CD4-positive, alpha-beta T cell treated with Interleukin-6 at 100 ng/mL for 8 hours (primary cell): ENCODE measurements around the gene PEMT.

Experiments
- DNase-seq: peaks from one replicate; pipeline ENCODE4 v3.0.0-alpha.2; 2020; ENCODE audit warnings: mixed read lengths, low spot score

PEMT gene

DNA sequence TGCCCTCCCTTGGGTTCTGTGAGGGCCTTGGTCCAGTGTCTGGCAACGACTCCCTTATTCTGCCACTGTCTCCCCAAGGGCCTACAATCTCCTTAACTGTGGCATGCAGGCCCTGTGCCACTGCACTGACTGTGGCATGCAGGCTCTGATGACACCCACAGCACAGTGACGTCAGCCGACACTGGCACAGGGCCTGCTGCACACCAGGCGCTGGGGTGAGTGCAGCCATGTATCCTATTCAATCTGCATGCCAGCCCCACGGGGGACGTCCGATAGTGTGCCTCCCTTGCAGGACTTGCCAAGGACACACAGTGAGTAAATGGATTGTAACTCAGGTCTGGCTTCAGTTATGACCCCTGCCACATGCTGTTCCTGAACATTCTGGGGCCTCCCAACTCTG is 55.6 kb downstream of the PEMT start:
- no peak for DNase-seq

DNA sequence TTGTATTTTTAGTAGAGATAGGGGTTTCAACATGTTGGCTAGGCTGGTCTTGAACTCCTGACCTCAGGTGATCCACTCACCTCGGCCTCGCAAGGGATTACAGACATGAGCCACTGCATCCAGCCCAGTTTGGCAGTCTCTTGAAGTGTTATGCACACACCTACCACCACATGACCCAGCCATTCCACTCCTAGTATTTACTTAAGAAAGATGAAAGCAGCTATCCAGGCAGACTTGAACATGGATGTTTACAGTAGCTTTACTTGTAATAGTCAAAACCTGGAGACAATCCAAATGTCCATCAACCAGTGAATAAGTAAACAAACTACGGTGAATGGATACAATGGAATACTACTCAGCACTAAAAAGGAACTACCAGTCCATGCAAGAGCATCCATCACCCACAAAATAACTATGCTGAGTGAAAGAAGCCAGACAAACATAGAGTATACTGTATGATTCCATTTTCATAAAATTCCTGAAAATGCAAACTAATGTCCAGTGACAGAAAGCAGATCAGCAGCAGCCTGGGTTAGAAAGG is 57.5 kb downstream of the PEMT start:
- DNase-seq, result no peak

DNA sequence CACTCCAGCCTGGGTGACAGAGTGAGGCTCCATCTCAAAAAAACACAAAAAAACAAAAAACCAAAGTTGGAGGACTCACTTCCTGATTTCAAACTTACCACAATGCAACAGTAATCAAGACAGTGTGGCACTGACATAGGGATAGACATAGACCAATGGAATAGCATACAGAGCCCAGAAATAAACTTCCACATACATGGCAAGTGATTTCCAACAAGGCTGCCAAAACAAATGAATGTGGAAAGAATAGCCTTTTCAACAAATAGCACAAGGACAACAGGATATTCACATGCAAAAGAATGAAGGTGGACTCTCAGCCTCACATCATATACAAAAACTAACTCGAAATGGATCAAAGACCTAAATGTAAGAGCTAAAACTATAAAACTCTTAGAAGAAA is 58.5 kb downstream of the PEMT start:
- DNase-seq, result no peak

DNA sequence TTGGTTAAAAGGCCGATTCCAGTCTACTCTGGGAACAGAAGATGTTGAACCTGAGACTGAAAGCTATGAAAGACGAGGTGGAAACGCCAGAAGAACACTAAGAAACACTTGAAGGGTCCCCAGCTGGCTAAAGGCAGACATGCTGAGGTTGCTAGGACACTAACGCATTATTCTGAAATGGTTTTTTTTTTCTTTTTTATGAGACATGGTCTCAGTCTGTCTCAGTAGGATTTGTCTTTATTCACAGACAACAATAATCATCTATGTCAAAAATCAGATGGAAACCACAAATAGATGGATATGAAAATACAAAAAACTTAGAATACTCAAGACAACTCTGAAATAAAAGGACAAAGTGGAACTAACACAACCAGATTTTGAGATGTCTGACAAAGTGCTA is 60.4 kb downstream of the PEMT start:
- DNase-seq, result no peak

DNA sequence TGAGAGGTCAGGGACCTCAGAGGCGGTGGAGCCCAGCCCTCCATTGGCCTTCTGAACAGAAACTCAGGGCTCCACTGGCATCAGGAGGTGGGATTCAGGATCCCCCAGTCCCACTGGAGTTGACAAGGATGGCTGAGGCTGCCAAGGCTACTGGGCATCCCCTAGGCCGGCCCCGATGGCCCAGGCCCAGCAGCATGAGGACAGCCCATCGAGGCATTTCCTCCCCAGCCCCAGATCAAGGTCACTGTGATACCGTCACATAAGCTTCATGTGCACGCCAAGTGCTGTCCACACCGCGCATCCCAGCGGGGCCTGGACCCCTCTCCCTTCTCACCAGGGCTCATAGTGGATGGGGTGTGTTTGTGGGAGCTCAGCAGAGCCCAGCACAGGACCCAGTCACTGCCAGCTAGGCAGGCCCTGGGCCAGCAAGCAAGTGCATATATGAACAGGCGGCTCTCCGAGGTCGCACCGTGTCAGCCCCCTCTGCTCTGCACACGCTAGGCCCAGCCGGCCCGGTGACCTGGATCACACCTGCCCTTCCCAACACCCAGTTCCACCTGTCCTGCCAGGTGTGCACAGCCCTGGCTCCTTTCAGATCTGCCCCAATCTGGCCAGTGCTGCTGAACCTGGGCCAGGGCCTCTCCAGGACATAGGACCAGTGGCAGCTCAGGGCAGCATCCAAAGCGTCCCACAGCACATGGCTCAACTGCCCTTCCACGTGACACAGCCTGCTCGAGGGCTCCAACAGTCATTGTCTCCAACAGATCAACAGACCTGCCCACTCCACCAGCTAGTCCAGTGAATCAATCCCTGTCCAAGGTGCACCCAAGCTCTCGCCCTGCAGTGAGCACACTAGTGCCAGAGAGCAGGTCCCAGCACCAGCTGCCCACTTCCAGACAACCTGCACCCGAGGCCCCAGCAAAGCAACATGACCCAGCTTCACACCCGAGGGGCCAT is 62.5 kb downstream of the PEMT start:
- no peak for DNase-seq

DNA sequence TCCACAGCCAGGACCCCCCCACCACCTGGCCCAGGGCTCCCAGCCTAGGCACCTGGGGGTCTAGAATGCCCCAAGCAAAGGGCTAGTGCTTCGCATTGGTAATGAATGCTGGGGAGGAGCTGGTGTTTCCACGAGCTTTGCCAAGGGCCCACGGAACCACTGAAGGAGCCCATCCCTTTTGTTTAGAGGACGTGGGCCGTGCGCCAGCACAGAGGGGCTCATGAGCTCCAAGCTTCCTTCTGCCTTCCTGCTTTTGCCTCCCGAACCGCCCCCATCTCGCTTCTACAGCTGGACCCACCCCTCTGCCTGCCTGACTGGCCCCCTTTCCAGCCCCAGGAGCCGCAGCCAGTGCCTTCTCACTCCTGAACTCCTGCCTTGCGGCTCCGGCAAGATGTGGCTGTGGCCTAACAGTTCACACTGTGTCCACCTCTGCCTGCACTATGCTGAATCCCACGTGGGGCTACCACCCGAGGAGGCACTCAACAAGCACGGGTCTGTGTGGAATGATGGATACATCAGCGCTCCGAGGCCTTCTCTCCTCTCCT is 63.5 kb downstream of the PEMT start:
- DNase-seq, result no peak

DNA sequence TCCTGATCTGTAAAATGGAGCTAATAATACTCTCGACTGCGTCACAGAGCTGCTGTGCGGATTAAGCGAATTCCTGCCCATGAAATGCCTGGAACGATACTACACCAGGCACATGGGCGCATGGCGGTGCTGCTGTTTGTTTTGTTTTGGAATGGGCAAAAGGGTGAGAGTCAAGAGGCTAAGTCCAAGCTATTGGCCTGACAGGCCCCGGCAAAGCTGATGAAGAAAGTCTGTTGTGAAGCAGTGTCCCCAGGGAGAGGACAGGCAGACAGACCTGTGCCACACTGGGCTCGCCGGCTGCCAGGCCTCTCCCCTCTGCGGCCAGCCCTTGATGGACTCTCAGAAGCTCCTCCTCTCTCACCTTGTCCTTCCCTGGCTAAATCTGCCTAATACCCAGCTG is 64.0 kb downstream of the PEMT start:
- no peak for DNase-seq

DNA sequence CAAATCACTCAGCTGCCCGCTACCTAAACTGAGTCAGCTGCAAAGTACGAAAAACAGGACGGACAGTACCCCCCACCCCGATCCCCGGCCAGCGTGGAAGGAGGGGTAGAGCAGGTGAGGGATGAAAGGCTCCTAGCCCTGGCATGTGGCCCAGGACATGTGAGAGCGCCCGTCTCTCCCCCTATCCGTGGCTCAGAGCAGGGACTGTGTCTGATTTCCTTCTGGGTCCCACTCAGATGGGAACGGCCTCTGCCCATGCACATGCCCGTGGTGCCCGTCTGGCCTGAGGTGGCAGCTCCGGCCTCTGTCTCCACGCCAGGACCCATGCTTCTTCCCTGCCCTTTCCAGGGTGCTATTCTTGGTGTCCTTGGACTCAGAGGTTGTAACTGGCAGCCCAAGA is 65.1 kb downstream of the PEMT start:
- no peak for DNase-seq

DNA sequence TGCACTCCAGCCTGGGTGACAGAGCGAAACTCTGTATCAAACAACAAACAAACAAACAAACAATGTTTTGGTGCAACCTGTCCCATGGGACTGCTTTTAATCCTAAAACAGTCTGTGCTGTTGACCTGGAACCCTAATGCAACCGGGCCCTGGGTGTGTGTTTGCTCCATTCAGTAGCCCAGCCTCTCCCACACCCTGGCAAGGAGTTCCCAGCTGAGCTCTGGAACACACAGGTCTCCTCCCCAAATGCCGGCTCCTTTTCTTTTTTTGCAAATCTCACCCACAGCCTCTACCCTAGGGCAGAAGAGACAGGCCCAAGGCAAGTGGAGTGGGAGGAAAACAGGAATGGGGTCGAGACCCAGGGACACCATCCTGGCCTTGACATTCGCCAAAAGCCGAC is 65.6 kb downstream of the PEMT start:
- DNase-seq, result no peak

DNA sequence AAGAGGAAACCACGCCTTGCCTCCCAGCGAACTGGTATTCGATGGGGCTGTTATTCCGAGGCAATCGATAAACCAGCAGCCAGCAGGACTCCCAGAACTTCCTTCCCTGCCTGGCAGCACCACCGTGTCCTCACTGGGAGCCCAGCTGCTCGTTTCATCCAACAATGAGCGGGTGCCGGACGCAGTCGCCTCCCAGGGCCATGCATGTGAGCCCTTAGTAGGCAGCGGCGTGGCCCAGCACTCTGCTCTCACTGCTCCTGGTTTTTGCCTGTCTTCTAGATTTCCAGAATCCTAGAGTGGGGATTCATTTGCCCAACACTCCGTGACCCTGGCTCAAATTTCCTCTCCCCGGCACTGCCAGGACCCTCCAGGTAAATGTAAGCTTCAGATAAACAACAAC is 66.2 kb downstream of the PEMT start:
- no peak for DNase-seq

DNA sequence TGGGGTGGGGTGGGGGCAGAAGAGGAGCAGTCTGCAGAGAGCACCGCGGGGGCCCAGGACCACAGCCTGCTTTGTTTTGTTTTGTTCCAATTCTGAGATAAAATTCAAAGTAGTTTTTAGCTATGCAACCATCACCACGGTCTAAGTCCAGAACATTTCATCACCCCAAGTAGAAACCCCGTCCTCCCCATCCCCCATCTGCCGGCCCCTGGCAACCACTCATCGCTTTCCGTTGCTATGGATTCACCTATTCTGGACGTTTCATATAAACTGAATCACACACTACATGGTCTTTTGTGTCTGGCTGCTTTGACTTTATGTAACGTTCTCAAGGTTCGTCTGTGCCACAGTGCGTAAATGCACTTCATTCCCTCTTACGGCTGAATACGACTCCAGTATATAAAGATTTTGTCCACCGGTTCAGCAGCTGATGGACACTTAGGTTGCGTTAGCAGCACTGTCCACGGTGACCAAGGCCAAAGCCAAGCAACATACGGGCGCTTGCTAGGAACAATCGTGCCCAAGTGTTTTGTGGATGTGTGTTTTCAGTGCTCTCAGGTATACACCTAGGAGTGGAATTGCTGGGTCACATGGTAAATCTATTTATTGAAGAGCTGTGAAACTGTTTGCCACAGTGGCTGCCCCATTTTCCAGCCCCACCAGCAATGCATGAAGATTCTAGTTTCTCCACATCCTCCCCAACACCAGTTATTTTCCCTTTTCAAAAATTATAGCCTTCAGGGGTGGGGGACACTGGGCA is 67.6 kb downstream of the PEMT start:
- no peak for DNase-seq

DNA sequence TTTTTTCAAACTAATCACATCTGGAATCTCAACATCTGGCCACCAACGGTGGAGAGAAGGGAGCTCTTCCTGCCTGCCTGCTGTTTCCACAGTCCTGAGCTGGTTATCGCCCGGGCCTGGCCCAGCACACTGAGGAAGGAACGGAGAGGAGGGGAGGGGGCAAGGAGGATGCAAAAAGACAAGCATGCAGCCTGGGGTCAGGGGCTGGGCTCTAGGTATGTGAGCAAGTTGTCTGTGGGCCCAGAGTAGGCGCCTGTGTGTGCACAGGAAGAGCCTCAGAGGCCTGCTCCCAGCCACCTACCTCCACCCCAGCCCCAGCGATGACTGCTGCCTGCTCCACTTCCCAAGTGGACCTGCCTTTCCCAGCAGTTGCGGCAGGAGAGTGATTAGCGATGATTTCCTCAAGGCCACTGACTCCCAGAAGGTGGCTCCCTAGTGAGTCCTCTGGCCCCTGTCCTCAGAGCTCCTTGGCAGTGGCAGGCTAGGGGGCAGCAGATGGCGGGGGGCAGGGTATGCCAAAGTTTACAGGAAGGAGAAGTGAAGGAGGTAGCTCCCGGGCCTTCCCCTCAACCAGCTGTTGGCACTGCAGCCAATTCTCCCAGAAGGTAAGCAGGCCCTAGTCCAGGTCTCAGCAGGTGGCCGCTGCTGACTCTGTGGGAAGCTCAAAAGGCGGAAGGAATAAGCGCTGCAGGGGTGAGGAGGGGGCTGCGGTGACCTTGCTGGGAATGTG is 68.3 kb downstream of the PEMT start:
- no peak for DNase-seq

DNA sequence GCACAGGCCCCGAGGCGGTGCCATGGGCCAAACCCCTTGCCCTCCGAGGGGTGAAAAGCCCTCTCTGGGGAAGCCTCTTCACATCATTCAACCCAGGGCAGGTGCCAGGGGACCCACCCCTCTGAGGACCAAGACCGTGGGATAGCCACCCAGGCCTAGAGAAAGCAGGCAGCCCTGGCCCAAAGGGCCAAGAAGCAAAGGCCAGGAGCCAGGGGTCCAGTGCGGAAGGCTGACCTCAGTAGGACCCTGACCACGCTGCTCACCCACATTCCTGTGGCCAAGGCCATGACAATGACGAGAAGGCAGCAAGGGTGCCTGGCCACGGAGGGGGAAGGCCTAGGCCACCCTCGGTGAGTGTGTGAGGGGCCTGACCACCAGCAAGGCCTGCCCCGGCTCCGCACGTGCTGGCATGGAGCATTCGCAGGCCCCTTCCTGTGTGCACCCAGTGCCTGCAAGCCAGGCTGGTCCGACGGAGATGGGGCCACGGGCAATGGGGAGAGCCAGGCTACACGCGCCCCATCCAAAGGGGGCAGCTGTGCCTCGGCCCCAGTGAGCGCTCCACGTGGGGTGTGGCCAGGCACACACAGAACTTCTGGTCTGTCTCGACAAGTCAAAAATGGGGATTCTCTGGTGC is 70.8 kb downstream of the PEMT start:
- no peak for DNase-seq

DNA sequence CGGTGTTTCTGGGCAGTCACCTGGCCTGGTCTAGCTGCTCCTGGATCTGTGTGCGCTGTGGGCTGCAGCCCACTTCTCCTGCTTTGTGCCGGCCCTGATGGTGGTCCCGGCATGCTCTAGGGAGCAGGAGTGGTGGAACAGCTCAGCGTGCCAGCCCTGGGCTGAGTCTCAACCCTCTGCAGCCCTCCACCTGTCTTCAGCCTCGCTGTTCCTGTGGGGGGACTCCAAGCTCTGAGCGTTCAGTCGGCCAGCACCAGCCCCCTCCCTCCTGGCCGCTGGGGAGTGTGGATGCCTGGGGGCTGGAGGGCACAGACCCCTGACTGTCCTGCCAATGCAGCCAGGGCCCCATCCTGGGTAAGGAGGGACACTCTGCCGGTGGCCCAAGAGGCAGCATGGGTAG is 71.6 kb downstream of the PEMT start:
- DNase-seq, result no peak

DNA sequence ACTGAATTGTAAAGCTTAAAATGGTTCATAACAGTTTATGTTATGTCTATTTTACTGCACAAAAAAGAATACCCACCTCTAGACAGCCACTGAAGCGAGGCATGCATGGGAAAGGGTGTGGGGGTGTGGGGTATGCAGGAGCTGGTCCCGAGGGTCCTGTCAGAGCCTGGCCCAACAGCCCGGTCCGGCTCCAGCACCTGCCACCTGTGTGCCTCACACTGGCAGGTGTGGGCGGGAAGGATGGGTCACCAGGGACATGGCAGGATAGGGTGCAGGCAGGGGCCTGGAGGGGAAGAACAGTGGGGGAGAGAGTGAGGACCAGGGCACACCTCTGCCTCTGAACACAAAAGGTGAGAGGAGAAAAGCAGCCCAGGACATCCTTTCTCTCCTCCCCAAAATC is 72.6 kb downstream of the PEMT start:
- DNase-seq, result no peak

DNA sequence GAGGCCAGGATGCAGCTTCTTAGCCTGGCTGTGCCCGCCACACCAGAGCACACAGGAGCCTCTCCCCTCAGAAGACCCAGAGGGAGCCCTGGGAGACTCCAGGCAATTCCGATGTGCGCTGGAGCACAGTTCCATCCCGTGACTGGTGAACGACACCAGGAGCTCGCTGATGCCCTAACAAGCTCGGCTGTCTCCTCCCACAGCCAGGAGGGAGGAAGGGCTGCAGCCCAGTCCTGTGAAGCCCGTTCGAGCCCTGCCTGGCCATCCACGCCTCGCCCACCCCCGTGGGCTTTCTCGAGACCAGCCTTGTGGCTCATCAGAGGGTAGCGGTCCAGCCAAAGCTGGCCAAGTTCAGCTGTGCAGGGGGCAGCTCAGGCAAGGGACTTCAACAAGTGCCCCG is 73.5 kb downstream of the PEMT start:
- DNase-seq, result no peak

DNA sequence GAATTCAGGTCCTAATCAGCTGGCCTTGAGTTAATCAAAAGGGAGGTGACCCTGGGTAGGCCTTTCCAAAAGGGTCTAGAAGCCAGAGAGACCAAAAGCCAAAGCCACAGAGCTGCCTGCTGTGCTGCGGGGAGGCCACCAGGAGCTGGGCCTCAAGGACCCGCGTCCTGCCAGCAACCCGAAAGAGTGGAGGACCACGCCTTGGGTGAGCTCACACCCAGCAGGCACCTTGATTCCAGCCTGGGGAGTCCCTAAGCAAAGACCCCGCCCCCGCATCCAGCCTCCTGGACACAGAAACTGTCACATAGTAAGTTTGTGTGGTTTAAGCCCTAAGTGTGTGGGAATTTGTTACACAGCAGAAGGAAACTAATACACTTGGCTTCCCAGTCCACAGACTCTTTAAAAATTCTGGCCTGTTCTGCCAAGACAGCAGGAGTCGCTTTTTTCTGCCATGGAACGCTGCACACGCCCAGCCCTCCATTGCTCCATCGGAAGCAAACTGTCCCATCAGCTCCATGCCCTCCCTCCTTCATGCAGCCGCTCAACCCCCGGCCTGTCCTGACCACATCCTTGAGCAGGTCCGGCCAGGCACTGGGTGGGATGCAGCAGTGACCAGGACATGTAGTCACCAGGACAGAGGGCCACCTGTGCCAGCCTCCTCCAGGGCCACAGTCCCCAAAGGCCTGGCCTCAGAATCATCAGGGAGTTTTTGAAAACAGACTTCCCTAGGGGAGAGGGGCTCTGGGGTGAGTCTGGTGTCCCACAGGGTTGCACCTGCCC is 74.4 kb downstream of the PEMT start:
- DNase-seq, result no peak

DNA sequence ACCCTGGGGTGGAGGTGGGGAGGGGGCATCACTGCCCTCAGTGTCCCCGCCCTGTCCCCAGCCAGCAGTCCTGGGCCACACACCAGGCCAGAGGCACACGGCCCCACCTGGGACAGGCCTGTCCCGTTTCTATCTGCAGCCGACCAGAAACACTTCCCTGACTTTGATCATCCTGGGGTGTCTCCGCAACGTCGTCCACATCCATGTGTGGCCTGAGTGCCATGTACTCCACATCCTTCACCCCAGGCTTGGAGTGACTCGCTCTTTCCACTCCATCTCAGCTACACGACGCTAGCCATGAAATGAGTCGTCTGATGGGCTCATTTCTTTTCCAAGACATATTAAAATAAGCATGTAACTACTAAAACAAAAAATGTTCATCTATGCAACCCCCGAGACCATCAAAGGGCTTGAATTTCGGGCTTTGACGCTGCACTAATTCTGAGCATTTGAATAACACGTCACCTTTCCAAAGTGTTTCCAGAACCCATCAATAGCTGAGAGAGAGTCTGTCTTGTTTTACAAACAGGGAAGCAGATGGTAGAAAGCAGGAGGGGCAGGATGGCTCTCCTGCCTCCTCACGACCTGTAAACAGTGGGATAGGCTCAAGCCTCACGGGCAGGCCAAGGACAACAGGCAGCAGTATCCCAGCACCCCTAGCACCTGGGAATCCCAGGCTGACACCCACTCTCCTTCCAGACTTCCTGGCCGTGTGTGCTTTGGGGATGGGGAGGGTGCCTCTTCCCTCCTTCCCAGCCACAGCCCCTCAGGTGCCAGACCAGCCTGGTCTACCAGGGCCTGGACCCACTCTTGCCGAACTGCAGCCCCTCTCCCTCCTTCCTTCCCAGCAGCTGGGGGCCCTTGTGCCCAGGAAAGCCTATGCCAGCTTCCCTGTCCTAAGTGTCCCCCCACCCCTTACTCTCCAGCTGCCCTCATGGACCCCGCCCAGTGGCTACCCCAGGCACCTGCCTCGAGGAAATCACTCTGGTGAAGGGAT is 75.3 kb downstream of the PEMT start:
- DNase-seq, result no peak
